COR-L47 (cell line): ENCODE measurements around the gene SCNN1A.

Experiments
- DNase-seq: peaks from one replicate; lab custom pipeline; 2025; lab: John Stamatoyannopoulos, UW

Gene SCNN1A

DNA sequence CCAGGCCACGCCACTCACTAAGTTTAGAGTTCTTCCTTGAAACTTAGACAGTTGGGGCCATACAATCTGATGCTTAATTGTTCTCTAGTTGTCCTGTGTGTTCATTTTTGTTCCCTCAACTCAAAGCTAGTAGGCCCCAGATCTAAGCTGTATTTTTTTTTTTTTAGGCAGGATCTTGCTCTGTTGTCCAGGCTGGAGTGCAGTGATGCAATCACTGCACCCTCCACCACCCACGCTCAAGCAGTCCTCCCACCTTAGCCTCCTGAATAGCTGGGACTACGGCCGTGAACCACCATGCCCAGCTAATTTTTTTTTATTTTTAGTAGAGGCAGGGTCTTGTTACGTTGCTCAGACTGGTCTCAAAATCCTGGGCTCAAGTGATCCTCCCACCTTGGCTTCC, 41.0 kb downstream of the SCNN1A start:
- no peak for DNase-seq

DNA sequence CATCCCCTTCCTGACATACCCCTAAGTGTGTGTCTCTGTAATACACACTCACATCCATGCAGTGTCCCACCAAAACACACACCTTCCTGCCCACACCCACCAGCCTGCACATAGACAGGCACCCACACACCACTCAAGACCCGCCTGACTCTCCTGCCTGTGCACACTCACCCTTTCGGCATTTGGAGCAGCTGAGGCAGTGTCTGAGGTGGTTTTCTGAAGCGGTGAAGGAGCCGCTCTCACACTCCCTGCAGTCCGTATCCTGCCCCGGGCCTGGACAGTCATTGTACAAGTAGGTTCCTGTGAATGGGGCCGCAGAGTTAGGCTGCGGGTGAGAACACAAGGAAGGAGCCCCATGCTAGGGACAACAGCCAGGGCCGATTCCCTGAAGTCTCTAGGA, 41.8 kb downstream of the SCNN1A start:
- DNase-seq, result no peak

DNA sequence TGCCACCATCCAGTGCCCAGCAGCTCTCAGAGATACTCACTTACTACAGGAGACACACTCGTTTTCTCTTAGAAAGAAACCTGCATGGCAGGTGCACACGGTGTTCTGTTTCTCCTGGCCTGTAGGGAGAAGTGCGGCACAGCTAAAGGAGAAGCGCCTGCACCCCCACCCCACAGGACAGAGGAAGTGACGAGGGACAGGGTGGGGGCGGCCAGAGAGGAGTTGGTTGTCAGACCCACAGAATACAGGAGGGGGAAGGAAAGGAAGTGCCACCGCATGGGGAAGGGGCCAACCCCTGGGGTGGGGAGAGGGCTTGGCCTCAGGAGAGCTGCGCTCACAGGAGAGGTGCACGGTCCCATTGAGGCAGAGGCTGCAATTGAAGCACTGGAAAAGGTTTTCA, 42.3 kb downstream of the SCNN1A start:
- no peak for DNase-seq

DNA sequence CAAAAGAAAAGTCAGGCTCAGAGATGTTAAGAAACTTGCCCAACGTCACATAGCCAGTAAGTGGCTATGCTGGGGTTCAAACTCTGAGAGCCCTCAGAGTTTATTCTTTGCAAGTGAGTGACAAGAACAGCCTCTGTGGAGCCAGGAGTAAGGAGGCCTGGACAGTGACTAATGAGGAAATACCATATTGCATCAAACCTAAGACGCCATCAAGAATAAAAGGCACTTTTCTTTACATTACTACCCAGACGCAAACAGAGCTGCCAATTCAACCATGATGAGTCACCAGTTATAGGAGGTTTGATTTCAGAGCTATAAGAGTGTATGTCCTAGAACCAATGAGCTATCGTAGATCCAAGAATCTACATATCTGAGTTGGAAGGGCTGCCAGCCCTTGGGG, 42.9 kb downstream of the SCNN1A start:
- DNase-seq, result no peak

DNA sequence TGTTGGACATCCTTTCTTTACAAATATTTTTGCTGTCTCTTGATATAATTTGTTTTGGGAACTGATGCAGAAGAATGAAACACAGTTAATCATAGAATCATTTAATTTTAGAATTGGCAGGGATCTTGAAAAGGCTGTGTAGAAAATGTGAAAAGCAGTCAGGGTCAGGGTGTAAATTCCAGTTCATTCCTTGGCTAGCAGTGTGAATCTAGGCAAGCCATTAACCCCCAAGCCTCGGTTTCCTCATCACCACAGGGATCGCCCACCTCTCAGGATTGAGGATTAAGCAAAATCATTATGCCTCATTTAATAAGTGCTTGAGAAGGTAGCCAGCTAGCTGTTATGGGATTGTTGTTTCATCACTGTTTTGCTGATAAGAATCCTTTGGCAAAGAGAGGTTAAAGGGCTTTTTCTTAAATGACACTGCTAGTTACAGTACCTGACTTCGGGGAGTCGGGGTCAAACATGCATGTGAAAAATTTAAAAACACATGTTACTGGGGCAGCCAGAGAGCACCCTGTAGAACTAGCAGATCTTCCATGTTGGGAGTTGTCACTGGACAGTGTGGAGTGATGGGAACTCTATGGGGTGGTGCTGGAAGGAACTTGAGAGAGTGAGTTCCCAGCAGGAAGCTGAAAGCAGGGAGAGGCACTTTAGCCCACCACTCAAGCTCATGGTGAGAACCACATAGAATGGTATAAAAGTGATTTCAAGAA, 44.2 kb downstream of the SCNN1A start:
- DNase-seq, result no peak

DNA sequence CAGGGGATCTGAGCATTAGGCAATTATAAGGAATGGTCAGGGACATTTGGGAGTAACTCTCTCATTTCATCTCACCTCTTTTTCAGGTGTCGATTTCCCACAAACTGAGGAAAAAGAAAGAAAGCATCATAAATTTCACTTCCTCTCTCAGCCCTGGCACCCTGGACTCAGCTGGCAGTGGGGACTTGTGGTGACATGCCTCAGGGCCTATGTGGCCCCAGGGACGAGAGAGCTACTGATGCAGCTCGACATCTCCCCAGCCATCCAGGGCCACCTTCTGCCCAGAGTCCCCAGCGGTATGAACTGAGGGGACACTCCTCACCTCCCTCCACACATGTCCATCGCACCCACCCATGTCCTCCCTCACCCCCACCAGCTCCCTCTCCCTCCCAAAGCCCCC, 45.2 kb downstream of the SCNN1A start:
- DNase-seq, result no peak

DNA sequence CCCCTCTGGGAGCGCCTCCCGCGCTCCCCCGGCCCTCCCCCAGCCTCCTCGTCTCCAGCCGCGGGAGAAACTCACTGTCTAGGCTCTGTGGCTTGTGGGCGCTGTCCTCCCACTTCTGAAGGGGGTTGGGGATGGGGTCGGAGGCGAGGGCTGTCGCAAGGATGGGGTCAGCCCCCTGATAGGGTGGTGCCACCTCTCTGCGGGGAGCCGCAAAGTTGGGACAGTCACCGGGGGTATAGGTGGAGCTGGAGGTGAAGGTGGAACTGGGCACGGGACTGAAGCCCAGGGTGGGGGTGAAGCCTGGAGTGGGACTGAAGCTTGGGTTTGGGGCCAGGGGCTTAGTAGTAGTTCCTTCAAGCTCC, 45.7 kb downstream of the SCNN1A start:
- no peak for DNase-seq

DNA sequence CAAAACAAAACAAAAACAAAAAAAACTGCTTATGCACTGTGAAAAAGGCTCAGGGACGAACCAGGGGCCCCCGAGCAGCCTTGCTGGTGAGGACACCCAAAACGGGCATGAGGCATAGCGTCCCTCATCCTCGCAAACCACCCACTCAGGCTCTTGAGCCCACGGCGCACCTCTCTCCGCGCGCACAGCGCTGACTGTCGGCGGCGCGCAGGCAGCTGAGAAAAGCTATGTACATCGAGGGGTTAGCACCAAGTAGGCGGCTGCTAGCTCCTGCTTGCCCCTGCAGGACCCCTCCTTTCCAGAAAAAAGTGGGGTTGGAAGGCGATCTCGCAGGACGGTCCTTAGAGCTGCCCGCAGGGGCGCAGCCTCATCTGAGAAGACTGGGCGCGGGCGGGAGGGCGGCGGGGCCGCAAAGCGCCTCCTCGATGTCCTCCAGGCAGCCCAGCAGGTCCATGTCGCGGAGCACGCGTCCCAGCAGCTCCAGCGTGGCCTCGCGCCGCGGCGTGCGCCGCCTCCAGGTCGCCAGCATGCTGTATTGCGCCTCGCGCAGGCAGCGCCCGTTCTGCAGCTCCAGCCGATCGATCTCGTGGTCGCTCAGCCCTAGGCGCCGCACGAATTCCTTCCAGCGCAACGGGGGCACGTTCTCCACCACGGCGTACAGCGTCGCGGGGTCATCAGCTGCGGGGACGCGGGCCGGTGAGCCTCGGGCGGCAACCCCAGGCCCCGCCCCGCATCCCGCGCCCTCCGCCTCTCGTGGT, 46.2 kb downstream of the SCNN1A start:
- no peak for DNase-seq

DNA sequence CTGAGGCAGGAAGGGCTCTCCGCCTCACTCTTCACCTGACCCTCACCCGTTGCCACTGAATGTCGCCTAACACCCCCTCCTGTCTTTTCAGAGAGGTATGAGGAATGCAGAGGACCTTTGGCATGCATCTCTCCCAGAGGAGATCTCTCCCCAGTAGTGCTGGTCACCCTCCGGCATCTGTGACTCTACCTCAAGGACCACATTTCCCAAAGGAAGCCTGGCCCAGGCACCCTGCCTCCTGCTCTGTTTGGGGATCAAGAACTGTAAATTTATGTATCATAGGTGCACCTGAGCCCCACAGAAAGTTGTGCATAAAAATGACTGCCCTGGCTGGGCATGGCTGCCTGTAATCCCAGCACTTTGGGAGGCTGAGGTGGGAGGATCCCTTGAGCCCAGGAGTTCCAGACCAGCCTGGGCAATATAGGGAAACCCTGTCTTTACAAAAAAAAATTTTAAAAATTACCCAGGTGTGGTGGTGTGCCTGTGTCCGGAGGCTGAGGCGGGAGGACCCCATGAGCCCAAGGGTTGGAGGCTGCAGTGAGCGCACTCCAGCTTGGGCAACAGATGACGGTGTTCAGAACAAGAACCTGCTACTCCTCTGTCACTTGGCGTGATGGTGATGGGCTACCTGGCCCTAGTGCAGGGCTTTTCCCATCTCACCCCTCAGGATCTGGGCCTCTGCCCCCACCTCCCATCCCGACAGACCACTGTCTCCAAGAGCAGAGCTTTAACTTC, 47.2 kb downstream of the SCNN1A start:
- DNase-seq, result no peak

DNA sequence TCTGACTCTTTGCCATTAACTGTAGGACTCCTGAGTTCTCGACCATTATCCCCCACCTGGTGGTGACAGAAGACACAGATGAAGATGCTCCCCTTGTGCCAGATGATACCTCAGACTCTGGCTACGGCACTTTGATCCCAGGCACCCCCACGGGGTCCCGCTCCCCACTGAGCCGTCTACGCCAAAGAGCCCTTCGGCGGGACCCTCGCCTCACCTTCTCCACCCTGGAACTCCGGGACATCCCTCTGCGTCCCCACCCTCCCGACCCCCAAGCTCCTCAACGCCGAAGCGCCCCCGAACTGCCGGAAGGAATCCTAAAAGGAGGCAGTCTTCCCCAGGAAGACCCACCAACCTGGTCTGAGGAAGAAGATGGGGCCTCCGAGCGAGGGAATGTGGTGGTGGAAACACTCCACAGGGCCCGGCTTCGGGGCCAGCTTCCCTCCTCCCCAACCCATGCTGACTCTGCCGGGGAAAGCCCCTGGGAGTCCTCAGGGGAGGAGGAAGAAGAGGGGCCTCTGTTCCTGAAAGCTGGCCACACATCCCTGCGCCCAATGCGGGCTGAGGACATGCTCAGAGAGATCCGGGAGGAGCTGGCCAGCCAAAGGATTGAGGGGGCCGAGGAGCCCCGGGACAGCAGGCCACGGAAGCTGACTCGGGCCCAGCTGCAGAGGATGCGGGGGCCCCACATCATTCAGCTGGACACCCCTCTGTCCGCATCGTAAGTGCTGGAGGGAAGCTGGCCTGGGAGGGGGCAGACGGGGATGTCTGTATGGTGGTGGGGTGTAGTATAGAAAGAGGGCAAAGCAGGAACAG, 47.9 kb downstream of the SCNN1A start:
- DNase-seq, result no peak

DNA sequence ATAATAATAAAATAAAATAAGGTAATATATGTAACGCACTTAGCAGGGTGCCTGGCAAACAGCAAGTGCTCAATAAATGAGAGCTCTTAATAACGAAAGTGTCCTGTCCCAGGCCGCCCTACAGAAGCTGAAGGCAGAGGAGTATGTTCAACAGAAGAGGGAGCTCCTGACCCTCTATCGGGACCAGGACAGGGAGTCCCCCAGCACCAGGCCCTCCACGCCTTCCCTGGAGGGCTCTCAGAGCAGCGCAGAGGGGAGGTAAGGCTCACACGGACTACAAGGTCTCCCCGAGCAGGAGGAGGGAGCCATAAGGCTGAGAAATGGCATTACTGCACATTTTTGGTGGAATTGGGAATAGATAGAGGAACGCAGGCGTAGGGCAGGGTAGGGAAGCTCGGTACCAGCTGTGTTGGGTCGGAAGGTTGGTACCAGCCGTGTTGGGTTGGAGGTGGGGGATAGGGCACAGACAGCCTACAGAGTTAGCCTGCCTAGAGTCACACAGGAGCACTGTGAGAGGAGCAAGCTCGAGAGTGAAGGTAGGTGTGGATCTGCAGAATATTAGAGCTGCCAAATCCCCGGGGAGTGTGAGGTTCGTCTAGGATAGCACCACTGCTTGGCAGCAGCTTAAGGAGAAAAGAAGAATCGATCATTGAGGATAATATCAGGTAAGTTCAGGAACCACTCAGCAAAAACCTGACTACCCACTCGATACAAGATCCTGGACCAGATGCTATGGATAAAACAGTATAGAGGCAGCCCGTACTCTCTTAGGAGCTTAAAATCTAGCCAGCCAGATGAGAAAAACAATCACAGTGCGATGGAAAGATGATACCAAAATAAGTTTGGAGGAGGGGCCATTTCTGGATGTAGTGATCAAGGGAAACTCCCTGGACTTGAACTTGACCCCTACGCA, 48.8 kb downstream of the SCNN1A start:
- no peak for DNase-seq

DNA sequence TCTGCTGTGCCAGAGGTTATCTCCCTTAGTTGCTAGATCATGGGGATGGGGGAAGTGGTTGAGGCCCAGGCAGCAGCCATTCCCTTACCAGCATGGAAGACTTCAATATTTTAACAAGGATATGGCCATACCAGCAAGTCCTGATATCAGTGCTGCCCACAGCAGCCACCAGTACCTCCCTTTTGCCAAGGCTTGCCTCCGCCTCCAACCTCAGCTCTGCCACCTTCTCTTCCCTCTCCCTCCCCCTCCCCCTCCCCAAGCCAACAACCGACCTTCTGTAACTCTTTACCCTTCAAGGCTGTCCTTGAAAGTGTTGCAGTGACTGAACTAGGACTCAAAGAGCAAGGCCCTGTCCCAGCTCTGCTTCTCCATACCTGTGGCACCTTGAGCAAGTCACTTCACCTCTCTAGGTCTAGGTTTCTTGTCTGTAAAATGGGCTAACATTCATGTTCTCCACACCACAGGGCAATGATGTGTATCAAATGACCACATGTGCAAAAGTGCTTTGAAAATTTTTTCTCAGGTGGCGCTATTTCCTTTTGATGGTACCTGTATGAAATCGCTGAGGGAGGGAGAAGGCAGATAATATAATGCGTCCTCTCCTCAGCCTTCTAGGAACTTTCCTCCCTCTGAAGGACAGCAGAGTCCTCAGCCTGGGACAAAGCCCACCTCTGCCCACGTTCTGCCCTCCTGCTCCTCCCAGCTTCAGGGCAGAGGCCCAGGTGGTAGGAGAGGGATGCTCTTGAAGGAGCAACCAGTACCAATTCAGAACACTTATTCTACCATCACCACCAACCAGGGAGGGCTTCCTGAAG, 50.2 kb downstream of the SCNN1A start:
- no peak for DNase-seq

DNA sequence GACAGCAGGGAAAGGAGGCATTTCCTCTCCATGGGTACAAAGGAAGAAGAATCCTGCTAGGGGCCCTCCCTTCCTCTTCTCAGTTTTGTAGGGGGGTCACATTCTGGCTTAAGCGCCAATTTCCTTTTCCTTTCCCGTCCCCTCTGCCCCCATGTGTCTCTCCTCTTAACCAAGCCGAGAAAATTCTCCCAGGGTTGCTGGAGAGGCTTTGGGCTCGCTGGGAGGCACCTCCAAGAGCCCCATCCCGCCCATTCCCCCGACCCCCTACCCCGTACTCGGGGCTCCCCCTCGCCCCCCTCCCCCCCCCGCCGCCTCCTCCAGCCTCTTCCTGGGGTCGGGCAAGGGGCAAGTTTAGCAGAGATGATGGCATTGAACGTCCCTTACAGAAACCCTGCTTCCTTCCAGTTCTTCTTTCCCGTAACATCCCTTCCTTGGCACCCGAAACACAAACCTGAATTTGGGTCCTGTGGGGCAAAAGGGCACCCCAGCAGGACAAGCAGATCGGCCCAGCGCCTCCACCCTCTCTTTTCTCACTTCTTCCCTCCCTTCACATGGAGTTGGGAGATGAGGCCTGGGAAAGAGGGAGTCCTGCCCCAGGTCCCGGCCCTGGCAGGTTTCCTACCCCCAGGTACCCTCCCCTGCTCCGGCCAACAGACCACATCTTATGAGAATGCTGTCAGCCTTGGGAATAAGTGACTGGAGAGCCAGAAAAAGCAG, 51.2 kb downstream of the SCNN1A start:
- DNase-seq, result no peak

DNA sequence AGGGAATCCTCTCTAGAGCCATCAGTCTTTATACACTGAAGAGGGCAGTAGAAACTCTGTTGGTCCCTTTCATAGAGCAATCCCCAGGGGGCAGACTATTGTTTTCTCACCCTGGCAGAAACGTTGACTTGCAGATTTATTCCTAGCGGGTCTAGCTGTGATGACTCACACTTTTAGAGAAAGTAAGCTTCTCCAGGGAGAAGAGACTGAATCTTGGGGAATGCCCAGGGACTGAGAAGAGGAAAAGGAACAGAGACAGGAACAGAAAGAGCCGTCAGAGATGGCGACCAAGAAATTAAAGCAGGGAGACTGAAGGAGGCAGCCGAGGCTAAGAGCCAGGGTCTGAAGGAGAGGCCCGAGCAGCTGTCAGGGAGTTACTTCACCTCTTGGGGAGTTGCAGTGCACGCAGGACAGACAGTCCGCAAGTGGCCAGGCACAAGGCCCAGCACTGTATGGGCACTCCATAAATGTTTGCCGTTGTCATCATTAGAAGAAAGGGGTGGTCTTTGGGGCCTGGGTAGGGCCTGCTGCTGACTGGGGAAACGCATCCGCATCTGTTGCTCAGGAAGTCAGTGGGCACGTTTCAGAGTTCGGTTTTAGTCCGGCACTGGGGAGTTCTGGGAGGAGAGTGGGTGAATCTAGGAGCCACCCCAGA, 51.9 kb downstream of the SCNN1A start:
- DNase-seq, result peak; percentile 16

DNA sequence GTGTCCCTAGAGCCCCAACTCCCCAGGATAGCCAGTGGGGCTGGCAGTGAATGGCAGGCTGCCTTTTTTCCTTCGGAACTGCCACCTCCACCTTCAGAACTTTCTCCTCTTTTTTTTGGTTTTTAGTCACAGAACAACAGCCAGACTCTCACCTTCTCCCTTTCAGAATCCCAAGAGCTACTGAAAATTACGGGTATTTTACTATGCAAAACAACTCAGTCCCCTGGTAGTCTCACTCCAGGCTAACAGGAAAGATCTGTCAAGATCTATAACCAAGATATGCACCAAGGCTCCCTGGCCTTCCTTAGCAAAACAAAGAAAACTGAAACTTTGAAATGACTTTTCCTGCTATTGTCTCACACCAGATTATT, 52.4 kb downstream of the SCNN1A start:
- DNase-seq, result no peak

DNA sequence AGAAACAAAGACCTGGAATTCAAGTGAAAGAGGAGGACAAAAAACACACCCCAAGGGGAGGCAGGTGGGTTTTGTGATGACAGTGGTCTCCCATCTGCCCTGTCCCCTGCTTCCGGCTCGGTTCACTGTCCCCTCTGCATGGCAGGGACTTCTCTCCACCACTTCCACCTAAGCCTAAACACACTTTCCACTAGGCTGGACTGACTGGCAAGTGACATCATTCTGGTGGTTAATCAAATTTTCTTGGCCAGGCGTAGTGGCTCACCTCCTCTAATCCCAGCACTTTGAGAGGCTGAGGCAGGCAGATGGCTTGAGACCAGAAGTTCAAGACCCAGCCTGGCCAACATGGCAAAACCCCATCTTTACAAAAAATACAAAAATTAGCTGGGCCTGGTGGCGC, 53.0 kb downstream of the SCNN1A start:
- DNase-seq, result no peak

DNA sequence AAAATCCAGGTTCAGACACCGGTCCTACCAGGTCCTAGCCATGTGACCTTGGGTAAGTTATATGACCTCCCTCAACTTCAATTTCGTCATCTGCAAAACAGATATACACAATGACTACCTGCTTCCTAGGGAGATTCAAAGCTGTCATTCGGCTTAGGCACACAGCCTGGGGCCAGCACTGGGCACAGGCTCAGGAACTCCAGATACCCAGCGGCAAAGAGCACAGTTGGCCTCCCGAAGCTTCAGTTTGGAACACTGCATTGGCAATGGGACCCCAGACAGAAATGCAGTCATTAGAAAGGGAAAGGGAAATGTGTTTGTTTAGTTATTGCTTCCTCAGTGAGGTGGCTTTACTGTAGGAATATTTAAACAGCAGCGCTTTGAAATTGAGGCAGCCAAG, 53.5 kb downstream of the SCNN1A start:
- DNase-seq, result no peak

DNA sequence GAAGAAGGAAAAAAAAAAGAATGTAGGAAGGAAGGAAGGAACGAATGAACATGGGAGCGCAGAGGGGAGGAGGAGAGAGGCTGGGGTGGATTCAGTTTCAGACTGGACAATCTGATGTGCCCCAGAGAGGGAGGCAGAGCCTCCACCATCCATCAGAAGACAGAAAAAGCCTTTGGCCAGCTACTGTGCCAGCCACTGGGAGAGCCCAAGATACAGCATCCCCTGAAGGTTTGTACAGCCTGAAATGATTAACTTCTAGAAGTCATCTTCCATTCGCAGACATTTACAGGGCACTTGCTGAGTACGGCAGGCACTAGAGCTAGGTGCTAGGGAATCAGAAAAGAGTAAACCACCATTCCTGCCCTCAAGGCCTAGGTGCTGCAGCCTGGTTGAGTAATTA, 55.9 kb downstream of the SCNN1A start:
- no peak for DNase-seq

DNA sequence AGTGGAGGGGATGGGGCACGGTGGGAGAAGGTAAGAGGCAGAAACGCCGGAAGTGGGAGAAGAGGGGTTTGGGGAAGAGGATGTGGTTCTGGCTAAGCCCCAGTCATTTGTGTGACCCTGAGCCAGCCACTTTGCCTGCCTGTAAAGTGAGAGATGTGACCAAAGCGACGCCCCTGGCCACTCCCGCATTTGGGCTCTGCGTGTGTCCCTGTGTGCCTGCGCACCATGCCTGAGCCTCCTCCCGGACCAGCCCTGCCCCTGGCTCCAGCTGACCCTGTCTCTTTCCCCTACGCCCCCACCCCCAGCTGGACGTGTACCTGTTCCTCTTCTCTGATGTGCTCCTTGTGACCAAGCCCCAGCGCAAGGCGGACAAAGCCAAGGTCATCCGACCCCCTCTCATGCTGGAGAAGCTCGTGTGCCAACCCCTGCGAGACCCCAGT, 56.9 kb downstream of the SCNN1A start:
- DNase-seq, result no peak
